Lower leg skin (tissue), 3 donors: ENCODE data around the gene GOLGA8A.

Experiments
- POLR2A ChIP-seq, 2 donors: fragments of 450-650 bp; IDR thresholded peaks; one replicate each; pipeline ENCODE4 v1.6.1; 2016 to 2017; ENCODE audit warnings: antibody characterized with exemption in 2 of 2, mild to moderate bottlenecking in 1 of 2, moderate library complexity in 1 of 2
- TF ChIP-seq, protein P1 (sequence below), 3 donors: fragments of 450-650 bp; IDR thresholded peaks; one replicate each; pipeline ENCODE4 v1.5.1; 2016; ENCODE audit warnings: antibody characterized with exemption in 3 of 3, mild to moderate bottlenecking in 3 of 3, moderate library complexity in 2 of 3

GRCh38 chr15:34442891-34443290 lies 5.3 kb upstream of the GOLGA8A start:
- TF ChIP-seq, protein P1, sequence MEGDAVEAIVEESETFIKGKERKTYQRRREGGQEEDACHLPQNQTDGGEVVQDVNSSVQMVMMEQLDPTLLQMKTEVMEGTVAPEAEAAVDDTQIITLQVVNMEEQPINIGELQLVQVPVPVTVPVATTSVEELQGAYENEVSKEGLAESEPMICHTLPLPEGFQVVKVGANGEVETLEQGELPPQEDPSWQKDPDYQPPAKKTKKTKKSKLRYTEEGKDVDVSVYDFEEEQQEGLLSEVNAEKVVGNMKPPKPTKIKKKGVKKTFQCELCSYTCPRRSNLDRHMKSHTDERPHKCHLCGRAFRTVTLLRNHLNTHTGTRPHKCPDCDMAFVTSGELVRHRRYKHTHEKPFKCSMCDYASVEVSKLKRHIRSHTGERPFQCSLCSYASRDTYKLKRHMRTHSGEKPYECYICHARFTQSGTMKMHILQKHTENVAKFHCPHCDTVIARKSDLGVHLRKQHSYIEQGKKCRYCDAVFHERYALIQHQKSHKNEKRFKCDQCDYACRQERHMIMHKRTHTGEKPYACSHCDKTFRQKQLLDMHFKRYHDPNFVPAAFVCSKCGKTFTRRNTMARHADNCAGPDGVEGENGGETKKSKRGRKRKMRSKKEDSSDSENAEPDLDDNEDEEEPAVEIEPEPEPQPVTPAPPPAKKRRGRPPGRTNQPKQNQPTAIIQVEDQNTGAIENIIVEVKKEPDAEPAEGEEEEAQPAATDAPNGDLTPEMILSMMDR (IDR thresholded peaks at IDR 0.05), result no peak
- TF ChIP-seq POLR2A (IDR thresholded peaks at IDR 0.05), result no peak
